Gastroesophageal sphincter (tissue), 3 donors: ENCODE results near the gene ZBTB5.

Experiments
- EP300 ChIP-seq: sonication (generic); formaldehyde crosslinking; IDR thresholded peaks from one replicate; pipeline ENCODE4 v1.6.1; 2017; ENCODE audit warnings: antibody characterized with exemption, mild to moderate bottlenecking
- POLR2AphosphoS5 ChIP-seq: sonication (generic); formaldehyde crosslinking; IDR thresholded peaks from one replicate; pipeline ENCODE4 v1.6.1; 2017; ENCODE audit warnings: antibody characterized with exemption
- TF ChIP-seq, protein P1 (sequence below), 4 experiments: fragments of 200-600 bp in 2 of 4; fragments of 450-650 bp in 2 of 4; sonication (generic) in 1 of 4; IDR thresholded peaks; one replicate each; pipeline ENCODE4 v1.5.1; 2017 to 2019; ENCODE audit warnings: antibody characterized with exemption in 4 of 4, mild to moderate bottlenecking in 2 of 4, moderate library complexity in 2 of 4

DNA sequence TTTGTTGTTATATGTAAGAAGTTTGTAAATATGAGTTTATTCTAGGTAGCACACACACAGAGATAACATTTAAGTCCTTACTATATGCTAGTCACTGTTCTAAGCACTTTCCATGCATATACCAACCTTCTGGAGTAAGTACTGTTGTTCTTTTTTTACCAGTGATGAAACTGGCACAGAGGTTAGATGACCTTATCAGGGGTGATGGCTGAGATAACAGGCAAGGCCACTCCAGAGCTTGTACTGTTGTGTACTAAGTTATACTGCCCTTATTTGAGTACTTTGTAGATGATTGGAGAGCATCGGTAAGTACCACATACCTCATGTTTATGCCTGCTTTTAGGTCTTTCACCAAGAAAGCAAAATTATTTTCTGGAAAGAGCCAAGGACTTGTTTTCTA is 26.7 kb upstream of the ZBTB5 start:
- TF ChIP-seq, protein P1, sequence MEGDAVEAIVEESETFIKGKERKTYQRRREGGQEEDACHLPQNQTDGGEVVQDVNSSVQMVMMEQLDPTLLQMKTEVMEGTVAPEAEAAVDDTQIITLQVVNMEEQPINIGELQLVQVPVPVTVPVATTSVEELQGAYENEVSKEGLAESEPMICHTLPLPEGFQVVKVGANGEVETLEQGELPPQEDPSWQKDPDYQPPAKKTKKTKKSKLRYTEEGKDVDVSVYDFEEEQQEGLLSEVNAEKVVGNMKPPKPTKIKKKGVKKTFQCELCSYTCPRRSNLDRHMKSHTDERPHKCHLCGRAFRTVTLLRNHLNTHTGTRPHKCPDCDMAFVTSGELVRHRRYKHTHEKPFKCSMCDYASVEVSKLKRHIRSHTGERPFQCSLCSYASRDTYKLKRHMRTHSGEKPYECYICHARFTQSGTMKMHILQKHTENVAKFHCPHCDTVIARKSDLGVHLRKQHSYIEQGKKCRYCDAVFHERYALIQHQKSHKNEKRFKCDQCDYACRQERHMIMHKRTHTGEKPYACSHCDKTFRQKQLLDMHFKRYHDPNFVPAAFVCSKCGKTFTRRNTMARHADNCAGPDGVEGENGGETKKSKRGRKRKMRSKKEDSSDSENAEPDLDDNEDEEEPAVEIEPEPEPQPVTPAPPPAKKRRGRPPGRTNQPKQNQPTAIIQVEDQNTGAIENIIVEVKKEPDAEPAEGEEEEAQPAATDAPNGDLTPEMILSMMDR (IDR thresholded peaks at IDR 0.05) = no peak
- no peak for TF ChIP-seq EP300
- no peak for TF ChIP-seq POLR2AphosphoS5
